RWPE1 (cell line): ENCODE measurements around the gene PTGR2.

Experiments
- CTCF ChIA-PET: fragments of 350-600 bp; sonication (Branson Sonifier 250); formaldehyde crosslinking; extraction: SDS; loops from one replicate; lab custom pipeline; 2021; lab: Yijun Ruan, JAX
- POLR2A ChIA-PET: fragments of 400-600 bp; formaldehyde crosslinking; extraction: SDS; loops from one replicate; lab custom pipeline; 2020; ENCODE audit warnings: antibody characterized with exemption; ENCODE audit not compliant: low non-redundant PET; lab: Yijun Ruan, JAX
- DNase-seq: peaks from one replicate; pipeline ENCODE4 v3.0.0; 2012; ENCODE audit warnings: low spot score
- H3K27ac ChIP-seq: fragments of 450-650 bp; 2 replicates; pipeline ENCODE4 v1.5.1; 2017
- TF ChIP-seq, protein P1 (sequence below): fragments of 450-650 bp; conservative IDR thresholded peaks from 2 replicates; pipeline ENCODE4 v1.5.1; 2017; ENCODE audit warnings: low read depth, mild to moderate bottlenecking

Gene PTGR2

DNA sequence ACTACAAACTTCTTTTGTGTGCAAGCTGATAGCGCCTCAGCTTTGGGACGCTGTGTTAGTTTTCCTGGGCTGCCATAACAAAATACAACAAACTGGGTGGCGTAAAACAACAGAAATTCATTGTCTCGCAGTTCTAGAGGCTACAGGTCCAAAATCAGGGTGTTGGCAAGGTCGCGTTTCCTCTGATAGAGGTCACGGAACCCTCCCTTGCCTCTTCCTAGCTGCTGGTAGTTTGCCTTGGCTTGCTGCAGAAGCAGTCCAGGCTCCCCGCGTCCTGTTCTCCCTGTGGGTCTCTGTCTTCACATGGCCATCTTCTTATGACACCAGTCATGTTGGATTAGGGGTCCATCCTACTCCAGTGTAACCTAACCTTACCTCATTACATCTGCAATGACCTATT lies 32.8 kb upstream of the PTGR2 start:
- no peak overlapping the region for H3K27ac ChIP-seq
- ChIA-PET POLR2A (no interaction called here), CTCF (interaction anchor here (0.7 kb wide), 2 partner anchors 28 to 47 kb away, joined by 3 to 4 read pairs; no protein-coding TSS in a partner anchor)
- TF ChIP-seq, protein P1, sequence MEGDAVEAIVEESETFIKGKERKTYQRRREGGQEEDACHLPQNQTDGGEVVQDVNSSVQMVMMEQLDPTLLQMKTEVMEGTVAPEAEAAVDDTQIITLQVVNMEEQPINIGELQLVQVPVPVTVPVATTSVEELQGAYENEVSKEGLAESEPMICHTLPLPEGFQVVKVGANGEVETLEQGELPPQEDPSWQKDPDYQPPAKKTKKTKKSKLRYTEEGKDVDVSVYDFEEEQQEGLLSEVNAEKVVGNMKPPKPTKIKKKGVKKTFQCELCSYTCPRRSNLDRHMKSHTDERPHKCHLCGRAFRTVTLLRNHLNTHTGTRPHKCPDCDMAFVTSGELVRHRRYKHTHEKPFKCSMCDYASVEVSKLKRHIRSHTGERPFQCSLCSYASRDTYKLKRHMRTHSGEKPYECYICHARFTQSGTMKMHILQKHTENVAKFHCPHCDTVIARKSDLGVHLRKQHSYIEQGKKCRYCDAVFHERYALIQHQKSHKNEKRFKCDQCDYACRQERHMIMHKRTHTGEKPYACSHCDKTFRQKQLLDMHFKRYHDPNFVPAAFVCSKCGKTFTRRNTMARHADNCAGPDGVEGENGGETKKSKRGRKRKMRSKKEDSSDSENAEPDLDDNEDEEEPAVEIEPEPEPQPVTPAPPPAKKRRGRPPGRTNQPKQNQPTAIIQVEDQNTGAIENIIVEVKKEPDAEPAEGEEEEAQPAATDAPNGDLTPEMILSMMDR = no peak
- no peak for DNase-seq

DNA sequence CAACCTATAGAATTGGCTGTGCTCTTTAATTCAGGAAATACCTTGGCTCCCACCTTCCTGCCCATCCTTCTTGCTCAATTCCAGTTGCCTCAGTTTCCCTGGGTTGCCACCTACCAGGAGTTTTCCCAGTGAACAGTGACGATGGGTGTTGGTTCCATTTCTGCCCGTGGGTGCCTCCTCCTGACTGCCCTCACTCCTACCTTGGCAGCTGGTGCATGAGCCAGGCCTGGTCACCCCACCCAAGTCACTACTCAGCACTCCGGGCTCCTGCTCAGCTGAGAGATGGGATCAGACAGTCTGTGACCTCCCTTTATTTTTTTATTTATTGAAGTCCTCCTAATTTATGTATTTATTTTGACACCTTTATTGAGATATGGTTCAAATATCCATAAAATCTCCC lies 31.0 kb upstream of the PTGR2 start:
- no peak overlapping the region for H3K27ac ChIP-seq
- ChIA-PET CTCF (interaction anchor here (0.6 kb wide), 1 partner anchor 22 kb away, joined by 4 read pairs; no protein-coding TSS in a partner anchor), POLR2A (no interaction called here)
- TF ChIP-seq, protein P1 = no peak
- no peak for DNase-seq

DNA sequence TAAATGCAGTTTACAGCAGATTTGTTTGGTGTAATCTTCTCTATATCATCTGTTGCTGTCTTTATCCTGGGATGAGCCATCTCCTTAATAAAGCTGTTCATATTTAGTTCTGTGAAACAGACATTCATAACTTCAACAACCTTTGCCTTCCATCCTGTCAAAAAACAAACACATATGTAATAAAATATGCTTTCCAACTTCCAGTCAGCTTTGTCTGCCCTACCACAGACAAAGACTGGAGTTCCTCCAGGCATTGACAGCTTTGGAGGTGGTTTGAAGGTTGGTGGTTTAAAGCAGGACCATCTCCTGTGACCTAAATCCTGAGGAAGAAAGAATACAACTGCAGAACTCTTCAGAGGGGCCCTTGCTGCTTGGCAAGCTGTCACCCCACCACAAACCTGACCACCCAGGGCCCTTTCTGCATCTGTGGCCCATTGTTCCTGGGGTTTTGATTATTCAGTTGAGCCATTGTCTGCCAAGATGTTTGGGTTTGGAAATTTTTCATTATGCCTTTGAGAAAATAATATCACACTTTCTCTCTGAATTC lies 28.2 kb upstream of the PTGR2 start:
- TF ChIP-seq, protein P1 = no peak
- ChIA-PET CTCF (no interaction called here), POLR2A (no interaction called here)
- no peak overlapping the region for H3K27ac ChIP-seq
- DNase-seq = no peak

DNA sequence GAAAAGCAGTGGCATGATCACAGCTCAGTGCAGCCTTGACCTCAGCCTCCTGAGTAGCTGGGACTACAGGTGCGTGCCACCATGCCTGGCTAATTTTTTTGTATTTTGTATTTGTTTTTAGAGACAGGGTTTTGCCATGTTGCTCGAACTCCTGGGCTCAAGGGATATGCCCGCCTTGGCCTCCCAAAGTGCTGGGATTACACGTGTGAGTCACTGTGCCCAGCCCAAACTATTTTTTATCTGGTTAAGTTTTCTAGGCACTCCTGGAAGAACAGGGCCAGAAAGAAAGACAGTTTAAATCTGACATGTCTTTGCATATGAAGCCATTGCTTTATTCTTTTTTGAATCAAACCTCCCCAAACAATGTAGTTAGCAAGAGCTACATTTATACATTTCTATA lies 27.5 kb upstream of the PTGR2 start:
- POLR2A ChIA-PET = interaction anchor here (0.6 kb wide), 1 partner anchor 18 kb away, joined by 6 read pairs; no protein-coding TSS in a partner anchor
- TF ChIP-seq, protein P1 = no peak
- CTCF ChIA-PET = interaction anchor here (0.9 kb wide), 1 partner anchor 64 kb away, joined by 3 read pairs; a partner anchor contains a TSS
- DNase-seq = no peak
- H3K27ac ChIP-seq = peak overlapping the region; percentile 70

DNA sequence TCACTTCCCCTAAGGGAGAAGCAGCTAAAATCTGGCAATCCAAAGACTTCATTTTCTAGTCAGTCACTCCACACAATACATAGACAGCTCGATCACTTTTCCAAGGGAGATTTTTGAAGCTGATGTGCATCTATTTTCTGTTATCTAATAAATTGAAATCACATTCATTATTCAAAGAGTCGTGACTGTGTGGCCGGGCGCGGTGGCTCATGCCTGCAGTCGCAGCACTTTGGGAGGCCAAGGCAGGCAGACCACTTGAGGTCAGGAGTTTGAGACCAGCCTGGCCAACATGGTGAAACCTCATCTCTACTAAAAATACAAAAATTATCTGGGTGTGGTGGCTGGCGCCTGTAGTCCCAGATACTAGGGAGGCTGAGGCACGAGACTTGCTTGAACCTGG lies 27.1 kb upstream of the PTGR2 start:
- POLR2A ChIA-PET = interaction anchor here (0.6 kb wide), 1 partner anchor 18 kb away, joined by 6 read pairs; no protein-coding TSS in a partner anchor

DNA sequence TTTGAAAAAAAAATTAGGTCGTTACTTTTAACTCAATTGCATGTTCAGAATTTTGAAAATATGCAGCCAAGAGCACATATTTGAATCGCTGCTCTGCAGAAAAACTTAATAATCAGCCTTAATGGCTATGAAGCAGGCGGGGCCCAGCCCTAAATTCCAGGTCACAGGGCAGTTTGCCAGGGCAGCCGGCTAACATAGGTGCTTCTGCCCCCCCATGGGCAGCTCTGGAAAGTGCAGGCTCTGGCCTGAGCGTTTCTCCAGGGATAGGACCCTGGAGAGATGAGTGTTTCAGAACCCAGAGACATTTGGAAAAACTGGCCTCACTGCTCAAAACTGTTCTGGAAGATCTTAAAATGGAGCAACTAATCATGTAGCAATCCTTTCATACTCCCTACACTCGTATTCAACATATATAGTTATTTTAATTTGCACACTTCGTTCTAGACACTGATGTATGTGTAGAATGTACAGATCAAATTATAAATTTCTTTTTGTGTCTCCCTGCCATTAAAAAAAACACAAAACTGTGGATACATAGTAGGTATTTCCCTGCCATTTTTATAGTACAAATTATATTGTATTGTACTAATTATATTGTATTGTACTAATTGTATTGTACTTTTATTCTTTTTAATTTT lies 26.0 kb upstream of the PTGR2 start:
- ChIA-PET POLR2A (no interaction called here), CTCF (interaction anchor here (0.7 to 3.0 kb wide), 11 partner anchors 10 to 112 kb away, joined by 3 to 17 read pairs (median 4); a partner anchor contains a TSS)
- DNase-seq = peak; percentile 90
- TF ChIP-seq, protein P1 = peak; percentile 96
- peak overlapping the region; percentile 52 for H3K27ac ChIP-seq

More for the DNA sequence above, 27.1 kb upstream of the PTGR2 start:
- peak overlapping the region; percentile 70 for H3K27ac ChIP-seq
- CTCF ChIA-PET = interaction anchor here (0.7 to 1.0 kb wide), 4 partner anchors 9 to 80 kb away, joined by 3 to 4 read pairs (median 4); a partner anchor contains a TSS
- no peak for DNase-seq
- TF ChIP-seq, protein P1 = no peak
